HEK293 (cell line): Measurements from ENCODE around the gene LY6G5B.

Source experiments
- AEBP2 ChIP-seq: fragments of 450-650 bp; formaldehyde crosslinking; IDR thresholded peaks from 2 replicates; pipeline ENCODE4 v1.5.1; 2016; ENCODE audit warnings: missing biosample characterization, missing genetic modification characterization, borderline replicate concordance
- CTCF ChIP-seq: fragments of 450-650 bp; formaldehyde crosslinking; IDR thresholded peaks from 2 replicates; pipeline ENCODE4 v1.5.1; 2016; ENCODE audit warnings: missing biosample characterization, missing genetic modification characterization
- KLF16 ChIP-seq: fragments of 450-650 bp; formaldehyde crosslinking; IDR thresholded peaks from 2 replicates; pipeline ENCODE4 v1.5.1; 2017; ENCODE audit warnings: missing biosample characterization, missing genetic modification characterization
- SETDB1 ChIP-seq: IDR thresholded peaks from one replicate; pipeline ENCODE4 v1.6.1; 2017; ENCODE audit warnings: mild to moderate bottlenecking, low read length, moderate library complexity, mixed read lengths; ENCODE audit not compliant: insufficient read length
- ZBTB17 ChIP-seq: fragments of 450-650 bp; formaldehyde crosslinking; IDR thresholded peaks from 2 replicates; pipeline ENCODE4 v1.5.1; 2016; ENCODE audit warnings: missing biosample characterization, missing genetic modification characterization
- ZBTB7A ChIP-seq: fragments of 450-650 bp; formaldehyde crosslinking; IDR thresholded peaks from 2 replicates; pipeline ENCODE4 v1.5.1; 2016; ENCODE audit warnings: low read depth, missing biosample characterization, missing genetic modification characterization
- ZFP41 ChIP-seq: fragments of 450-650 bp; formaldehyde crosslinking; IDR thresholded peaks from 2 replicates; pipeline ENCODE4 v1.5.1; 2016; ENCODE audit warnings: missing biosample characterization, missing genetic modification characterization, borderline replicate concordance
- ZNF324 ChIP-seq: fragments of 450-650 bp; formaldehyde crosslinking; IDR thresholded peaks from 2 replicates; pipeline ENCODE4 v1.5.1; 2016; ENCODE audit warnings: missing biosample characterization, missing genetic modification characterization
- ZNF585B ChIP-seq: fragments of 450-650 bp; formaldehyde crosslinking; IDR thresholded peaks from 2 replicates; pipeline ENCODE4 v1.5.1; 2016; ENCODE audit warnings: missing biosample characterization, missing genetic modification characterization
- ZNF768 ChIP-seq: fragments of 450-650 bp; formaldehyde crosslinking; IDR thresholded peaks from 2 replicates; pipeline ENCODE4 v1.5.1; 2018; ENCODE audit warnings: missing biosample characterization, mild to moderate bottlenecking, missing genetic modification characterization

GRCh38 chr6:31658983-31659648 lies 10.7 kb upstream of the LY6G5B start:
- TF ChIP-seq CTCF (tag by site-specific recombination): no peak
- no peak for TF ChIP-seq KLF16 (tag by site-specific recombination)
- no peak for TF ChIP-seq ZBTB17
- no peak for TF ChIP-seq AEBP2 (tag by site-specific recombination)
- TF ChIP-seq ZBTB7A: no peak
- TF ChIP-seq ZNF768 (tag by site-specific recombination): no peak
- no peak for TF ChIP-seq ZNF324 (tag by site-specific recombination)
- no peak for TF ChIP-seq ZFP41 (tag by site-specific recombination)
- TF ChIP-seq ZNF585B (tag by site-specific recombination): no peak
- TF ChIP-seq SETDB1: no peak
